ELR (cell line): Measurements from ENCODE around the gene TMED7.

Experiments
- DNase-seq: peaks from one replicate; pipeline ENCODE4 v3.0.0-alpha.2; 2015; ENCODE audit warnings: low read depth

TMED7 gene

DNA sequence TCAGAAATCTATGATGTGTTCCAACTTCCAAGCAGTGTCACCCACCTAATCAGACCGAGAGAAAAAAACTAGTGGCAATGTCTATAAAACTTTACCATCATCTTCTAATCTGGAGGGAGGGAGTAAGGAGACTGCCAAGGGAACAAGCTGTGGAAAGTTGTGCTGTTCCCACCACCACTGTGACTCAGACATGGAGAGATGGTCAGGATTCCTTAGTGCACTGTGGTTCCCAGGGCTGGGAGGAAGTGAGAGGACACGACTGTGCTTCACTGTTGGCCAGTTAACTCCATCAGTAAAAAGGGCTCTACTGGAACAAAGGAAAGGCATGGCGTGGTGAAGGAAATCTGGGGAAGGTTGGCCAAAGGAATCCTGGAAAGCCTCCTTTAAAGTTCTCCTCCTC is 42.4 kb downstream of the TMED7 start:
- peak; percentile 97 for DNase-seq

DNA sequence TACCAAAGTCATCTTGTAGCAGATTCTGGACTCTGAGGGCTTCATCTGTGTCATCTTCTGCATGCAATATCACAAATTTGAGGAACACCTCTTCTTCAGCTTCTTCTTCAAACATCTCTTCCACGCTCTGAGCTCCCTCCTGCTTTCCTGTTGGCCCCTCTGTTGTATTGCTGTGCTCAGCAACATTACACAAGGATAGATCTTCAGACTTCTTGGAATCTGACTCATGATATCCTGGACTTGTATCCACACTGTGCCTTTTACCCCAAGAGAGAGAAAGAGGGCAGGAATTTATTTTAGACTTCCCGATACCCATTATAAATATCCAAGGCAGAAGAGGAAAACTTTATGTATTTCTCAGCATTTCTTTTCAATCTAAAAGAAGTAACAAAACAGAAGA is 44.9 kb downstream of the TMED7 start:
- peak; percentile 44 for DNase-seq

DNA sequence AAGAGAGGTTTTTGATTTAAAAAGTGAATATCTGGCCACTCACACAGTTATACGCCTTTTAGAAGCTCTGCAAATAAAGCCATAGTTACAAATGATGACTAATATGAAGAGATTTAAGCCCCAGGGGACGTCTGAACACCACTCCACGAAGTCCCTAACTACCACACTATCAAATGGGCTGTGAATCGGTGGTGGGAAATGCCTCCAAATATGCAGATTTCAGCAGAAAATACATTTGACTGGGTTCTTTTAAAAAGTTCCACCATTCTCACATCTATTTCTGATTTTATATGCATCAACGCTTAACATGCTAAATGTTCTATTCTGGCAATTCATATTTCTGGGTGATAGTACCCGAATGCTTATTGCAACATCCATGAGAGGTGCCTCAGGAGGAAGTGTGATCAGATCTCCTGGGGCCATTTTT is 46.1 kb downstream of the TMED7 start:
- peak; percentile 79 for DNase-seq

DNA sequence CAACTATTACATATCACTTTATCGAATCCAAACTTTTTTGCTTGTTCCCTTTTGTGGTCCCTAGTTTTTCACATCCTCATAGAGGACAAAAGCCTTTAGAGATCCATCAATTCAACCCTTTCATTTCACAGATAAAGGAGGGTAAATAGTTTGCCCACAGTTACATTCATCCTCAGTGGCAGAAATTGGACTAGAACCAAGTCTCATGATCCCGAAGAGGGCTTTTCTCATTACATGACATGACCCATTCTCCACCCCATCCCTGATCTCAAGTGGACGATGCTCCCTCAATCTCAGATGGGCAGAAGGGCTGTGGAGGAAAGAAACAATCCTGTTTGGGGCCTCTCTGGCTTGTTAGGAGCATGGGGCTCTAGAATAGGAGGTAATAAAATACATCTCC is 46.6 kb downstream of the TMED7 start:
- DNase-seq = no peak

DNA sequence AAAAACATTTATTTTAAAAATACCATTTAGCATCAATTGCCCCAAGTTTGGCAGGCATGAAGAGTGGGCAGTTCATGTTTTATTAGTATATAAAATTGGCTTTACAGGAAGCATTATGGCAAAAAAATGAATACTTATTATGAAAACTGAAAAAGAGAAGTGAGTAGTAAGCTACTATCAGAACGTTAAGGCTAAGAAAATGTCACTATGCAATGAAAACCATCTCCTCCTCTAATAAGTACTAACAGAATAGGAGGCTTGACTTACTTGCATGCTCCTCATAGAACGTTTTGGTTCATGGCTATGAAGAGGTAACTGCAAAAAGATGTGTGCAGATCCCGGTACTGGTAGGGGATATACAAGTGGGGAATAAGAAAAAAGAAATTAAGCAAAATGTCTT is 47.2 kb downstream of the TMED7 start:
- no peak for DNase-seq

DNA sequence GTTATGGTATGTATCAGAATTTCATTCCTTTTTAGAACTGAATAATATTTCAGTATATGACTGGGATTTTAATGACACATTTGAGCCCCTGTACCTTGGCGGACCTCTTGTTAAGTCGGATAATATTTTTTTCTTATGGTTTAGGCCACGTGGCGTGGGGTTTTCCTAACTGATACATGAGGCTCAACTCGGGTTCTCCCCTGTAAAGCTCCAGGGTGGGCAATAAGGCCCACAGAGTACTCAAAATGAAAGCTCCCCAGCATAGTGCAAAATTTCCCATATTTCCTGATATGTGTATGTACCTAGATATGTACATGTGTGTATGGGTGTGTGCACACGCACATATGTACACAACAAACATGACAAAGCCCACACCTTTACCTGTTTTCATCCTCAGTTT is 48.1 kb downstream of the TMED7 start:
- DNase-seq = no peak

DNA sequence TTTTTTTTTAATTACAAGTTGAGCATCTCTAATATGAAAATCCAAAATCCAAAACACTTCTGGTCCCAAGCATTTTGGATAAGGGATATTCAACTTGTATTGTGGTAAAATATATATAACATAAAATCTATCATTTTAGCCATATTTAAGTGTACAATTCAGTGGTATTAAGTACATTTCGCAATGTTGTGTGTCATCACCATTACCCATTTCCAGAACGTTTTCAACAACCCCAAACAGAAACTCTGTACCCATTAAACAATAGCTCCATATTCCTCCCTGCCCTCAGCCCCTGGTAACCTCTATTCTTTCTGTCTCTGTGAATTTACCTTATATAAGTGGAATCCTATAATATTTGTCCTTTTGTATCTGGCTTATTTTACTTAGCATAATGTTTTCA is 48.5 kb downstream of the TMED7 start:
- peak; percentile 52 for DNase-seq

DNA sequence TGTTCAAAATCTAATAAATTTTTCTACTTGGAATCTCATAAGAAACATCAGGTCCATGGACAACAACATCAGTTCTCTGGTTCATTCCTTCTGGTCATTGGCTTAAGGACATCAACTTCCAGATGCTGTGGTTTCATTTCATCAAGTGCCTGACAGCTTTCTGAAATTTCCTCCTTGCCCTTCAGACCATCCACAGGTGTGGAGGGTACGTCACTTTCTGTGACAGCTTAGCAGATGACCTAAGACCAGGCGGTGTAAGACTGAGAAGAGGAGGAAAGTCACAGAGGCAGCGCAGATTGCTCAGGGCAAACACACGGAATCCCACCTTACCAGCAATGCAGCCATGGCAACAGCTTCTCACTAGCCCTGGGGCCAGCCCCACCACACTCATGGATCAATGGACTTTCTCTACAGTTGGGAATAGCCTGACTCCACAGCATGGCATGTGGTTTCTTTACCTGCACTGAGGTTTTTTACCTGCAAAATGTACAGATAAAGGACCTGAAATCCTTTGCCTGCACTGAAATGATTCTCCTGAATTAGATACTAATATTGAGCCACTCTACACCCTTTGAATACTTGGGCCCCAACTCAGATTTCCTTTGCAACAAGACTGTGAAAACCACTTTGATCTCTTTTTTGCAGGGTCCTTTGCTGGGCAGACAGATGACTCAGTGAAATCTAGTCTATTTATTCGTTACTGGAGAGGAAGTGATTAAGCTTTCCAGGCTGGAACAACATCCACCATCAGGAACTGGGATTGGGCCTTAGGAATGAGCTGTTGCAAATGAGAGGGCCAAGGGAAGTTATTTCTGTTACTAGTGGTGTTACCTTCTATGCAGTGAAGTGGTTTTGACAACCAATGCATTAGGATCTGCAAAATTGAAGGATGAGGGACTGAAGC is 50.4 kb downstream of the TMED7 start:
- DNase-seq = peak; percentile 91

DNA sequence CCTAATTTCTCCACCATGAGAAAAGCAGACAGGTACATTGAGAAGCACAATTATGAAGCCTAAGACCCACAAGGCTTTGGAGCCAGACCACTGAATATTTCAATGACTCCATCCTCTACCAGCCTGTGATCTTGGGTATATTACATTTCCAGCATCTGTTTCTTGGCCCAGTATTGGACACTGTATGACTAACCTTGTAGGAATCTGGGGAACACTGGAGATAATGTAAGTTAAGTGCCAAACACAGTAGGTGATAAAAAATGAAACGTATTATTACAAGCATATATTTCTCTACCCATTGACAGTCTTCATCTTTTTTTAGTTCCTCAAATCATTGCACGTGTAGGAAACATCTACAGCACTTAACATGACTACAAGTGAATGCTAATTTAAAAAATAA is 52.7 kb downstream of the TMED7 start:
- peak; percentile 81 for DNase-seq

DNA sequence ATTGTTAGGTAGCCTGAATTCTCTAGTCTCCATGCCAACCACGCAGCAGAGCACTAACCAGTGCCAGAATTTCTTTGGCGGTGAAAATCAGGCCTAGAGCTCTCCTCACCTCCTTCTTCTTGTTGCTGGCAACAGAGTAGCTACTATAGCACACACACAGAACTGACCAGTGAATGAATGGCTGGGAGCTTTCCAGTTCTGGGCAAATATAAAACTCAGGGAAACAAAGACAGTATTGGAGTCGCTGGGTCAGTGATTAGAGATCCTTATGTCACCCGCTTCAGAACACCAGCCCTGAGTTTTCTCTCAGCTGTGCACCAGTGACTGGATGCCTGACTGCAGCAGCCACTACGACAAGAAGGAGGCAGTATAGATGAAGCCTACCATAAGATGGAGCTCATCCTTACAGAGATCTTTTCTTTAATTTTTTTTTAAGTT is 54.4 kb downstream of the TMED7 start:
- no peak for DNase-seq

DNA sequence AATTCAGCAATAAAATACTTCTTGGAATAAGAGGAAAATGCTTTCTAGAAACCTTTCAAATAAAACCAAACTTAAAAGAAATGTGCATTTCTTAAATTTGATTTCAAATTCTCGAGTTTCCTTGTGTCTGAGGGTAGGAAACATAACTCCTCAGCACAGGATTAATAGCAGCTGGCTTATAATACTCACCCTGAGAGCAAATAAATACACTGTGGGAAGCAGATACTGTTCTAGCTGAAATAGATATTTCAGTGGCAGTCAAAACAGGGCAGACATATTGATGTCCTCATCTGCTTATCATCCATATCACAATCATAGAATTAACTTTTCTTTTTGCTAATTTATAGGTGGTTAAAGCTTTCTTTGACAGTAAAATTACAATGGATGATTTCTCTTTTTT is 57.2 kb downstream of the TMED7 start:
- no peak for DNase-seq

DNA sequence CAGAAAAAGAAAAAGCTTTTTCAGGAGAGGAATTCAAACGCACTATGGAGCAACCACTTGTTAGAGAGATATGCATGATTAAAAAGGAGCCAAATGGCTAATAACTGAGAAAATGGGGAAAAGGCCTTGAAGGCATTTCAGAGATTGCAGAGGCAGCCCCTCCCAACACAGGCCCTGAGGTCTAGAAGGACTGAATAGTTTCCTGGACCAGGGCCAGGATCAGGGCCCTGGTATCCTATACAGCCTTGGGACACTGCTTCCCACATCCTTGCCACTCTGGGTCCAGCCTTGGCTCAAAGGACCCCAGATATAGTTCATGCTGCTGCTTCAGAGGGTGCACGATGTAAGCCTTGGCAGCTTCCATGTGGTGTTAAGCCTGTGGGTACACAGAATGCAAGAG is 60.6 kb downstream of the TMED7 start:
- no peak for DNase-seq
